GM10266 (cell line): Measurements from ENCODE around the gene TMEM100.

Experiments used
- DNase-seq: peaks from one replicate; pipeline ENCODE4 v3.0.0; 2012; ENCODE audit errors: extremely low spot score
- CTCF ChIP-seq: IDR thresholded peaks from 2 replicates; pipeline ENCODE4 v1.5.1; 2012; ENCODE audit warnings: mild to moderate bottlenecking, low read depth; ENCODE audit not compliant: control insufficient read depth, insufficient read depth; ENCODE audit errors: missing control alignments

The TMEM100 gene

GRCh38 chr17:55743103-55743679, 20.5 kb upstream of the TMEM100 start:
- DNase-seq, result no peak
- TF ChIP-seq CTCF, result no peak

GRCh38 chr17:55742272-55743102, 19.8 kb upstream of the TMEM100 start:
- TF ChIP-seq CTCF, result no peak
- peak; percentile 17 for DNase-seq

GRCh38 chr17:55741356-55741700, 18.7 kb upstream of the TMEM100 start:
- no peak for DNase-seq
- no peak for TF ChIP-seq CTCF

- no peak for DNase-seq
- TF ChIP-seq CTCF, result no peak
Observed at GRCh38 chr17:55740511-55741355, 18.1 kb upstream of the TMEM100 start.

- DNase-seq, result no peak
- no peak for TF ChIP-seq CTCF
Observed at GRCh38 chr17:55737976-55738501, 15.4 kb upstream of the TMEM100 start.

DNA sequence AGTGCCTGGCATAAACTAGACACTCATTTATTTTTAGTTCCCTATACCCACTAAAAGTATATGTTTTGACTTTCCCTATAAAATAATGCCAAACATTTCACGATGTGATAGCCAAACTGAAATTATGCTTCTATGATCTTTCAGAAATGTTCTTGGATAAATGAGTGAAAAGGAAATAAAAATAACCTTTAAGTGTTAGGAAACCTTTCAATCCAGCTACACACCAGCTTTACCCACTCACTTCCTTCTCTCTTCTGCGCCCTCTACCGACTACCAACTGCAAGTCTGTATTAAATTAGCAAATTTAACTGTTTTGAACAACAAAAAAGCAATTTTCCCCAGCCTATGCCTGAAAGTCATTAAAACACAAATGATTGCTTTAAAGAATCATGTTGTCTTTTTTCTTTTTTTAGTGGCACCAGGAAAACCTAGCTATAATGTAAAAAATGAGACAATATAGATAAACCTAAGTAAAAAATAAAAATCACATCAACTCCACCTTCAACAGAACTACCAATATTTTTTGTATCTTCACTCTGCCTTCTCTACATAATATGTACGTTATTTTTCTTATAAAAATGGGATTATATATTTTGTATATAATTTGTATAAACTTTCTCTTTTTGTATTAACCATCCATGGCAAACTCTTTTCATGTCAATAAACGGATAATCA, 13.2 kb upstream of the TMEM100 start:
- DNase-seq, result peak; percentile 25
- TF ChIP-seq CTCF, result peak; percentile 67
